ENCODE measurements around the gene CD80.
A peak's percentile ranks its signal among the peaks of the same experiment; 100 is the strongest.
"Not testable (repeated sequence)": the region's sequence is repeated elsewhere in the genome, so short reads cannot be mapped to it uniquely, and the experiment has no call there.

Gene CD80, protein sequence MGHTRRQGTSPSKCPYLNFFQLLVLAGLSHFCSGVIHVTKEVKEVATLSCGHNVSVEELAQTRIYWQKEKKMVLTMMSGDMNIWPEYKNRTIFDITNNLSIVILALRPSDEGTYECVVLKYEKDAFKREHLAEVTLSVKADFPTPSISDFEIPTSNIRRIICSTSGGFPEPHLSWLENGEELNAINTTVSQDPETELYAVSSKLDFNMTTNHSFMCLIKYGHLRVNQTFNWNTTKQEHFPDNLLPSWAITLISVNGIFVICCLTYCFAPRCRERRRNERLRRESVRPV

DNA sequence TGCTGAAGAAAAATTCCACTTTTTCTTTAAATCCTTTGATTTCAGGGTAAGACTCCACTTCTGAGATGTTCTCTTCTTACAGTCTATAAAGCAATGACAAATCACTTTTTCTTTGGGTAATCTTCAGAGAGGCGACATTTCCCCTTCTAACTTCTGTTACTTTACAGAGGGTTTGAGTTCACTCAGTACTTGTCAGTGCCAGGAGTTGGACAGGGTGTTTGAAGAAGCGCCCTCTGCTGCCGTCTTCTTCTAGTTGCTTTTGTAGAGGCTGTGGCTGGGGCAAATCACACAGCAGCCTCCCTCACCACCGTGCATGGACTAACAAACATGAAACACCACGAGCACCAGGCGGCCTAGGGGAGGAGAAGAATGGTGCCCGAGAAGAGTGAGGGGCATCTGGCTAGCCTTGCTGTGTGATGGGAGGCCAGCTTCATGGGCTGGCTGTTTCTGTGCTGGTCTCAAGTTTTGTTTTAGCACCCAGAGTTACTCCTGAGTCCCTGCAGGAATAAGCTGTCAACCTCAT lies at the start of gene CD80:
Gene CD80 (minus strand): TSS at position 174 of the 523 bp plus-strand sequence. CDS start 1,886 bp downstream, outside the sequence.
- DNase-seq (ENCODE audit: low spot score) = peak; percentile 49

DNA sequence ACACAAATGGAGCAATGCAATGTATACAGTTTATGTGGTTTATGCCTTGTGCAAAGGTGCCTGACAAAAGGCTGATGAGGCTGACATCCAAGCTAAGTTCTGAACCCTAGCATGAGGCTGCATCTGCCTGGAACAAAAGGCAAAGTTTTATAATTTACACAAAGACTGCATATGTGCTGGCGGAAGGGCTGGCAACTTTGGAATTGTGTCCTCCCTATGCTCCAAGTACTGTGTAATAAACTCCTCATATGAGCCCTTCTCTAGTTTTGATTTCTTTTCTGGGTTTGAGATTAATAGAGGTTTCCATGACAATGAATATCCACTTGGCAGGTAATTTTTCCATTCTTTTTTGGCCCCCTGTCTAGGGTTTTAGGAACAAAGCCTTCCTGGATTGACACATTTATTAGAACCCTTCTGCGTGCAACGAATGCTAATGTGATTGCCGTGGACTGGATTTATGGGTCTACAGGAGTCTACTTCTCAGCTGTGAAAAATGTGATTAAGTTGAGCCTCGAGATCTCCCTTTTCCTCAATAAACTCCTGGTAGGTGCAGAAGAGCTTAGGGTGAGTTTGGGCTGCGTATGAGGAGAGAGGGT lies 49.1 kb upstream of the CD80 start:
- DNase-seq (ENCODE audit: low spot score) = no peak

DNA sequence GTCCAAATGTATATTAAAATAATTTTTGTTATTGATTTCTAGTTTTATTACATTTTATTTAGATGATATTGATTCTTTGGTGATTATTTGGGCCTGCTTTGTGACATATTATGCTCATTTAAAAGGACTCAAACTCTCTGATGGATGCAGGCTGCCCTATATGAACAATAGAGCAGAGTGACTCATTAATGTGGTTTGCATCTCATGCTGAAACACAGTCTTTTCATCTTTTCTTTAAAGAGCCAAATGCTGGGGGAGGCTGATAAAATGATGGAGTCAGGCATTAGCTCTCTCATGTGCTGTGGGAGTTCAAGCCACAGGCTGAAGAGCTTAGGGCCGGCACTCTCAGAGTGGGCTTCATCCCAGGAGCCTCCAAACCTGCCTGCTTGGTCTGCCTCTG lies 45.5 kb upstream of the CD80 start:
- peak; percentile 63 for DNase-seq (ENCODE audit: low spot score)

DNA sequence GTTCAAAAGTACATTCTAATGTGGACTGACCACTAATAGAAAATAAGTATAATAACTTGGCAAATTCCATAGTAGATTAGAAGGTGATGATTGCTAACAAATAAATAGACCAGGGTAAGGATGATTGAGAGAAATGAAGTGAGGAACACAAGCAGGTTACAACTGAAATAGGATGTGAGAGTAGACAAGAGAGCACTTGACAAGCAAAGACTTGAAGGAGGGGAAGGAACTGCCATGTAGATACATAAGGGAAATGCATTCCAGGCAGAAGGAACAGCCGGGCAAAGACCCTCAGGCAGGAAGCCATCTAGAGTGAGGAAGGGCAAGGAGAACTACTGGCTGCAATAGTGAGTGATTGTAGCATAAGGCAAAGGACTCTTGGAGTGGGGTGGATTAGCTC lies 43.3 kb upstream of the CD80 start:
- DNase-seq (ENCODE audit: low spot score) = no peak

DNA sequence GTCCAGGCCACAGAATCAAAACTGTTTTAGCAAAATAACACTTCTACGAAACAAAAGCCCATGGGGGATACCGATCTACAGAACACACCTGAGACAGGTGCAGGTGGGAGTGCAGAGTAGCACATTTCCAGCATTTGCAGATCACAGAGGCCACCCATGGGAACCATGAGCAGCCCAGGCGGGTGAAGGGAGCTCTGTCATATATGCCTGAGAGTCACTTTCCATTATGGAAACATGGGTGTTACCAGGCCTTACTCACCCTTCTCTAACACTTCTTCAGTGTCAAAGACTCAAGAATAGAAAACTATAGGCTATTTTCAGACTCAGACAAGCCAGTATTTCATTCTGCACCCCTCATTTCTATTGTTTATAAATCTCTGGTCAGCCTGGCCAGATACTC lies 41.7 kb upstream of the CD80 start:
- DNase-seq (ENCODE audit: low spot score) = no peak

DNA sequence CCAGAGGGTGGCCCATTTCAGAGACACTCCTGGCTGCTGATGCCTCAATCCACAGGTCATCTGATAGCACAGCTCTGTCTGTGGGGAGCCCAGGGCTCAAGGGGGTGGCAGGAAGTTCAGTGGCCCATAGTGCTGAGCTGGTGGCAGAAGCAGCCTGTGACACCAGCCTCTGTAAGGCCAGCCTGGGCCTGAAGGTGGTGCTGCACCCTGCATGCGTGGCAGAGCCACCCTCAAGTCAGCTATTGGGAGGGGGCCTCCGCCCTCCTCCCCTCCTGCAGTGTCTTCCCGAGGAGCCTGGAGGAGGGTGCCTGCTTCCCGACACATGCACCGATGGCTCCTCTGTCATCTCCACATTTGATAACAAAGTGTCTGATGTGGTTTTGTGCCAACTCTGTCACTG lies 41.3 kb upstream of the CD80 start:
- DNase-seq (ENCODE audit: low spot score) = no peak

DNA sequence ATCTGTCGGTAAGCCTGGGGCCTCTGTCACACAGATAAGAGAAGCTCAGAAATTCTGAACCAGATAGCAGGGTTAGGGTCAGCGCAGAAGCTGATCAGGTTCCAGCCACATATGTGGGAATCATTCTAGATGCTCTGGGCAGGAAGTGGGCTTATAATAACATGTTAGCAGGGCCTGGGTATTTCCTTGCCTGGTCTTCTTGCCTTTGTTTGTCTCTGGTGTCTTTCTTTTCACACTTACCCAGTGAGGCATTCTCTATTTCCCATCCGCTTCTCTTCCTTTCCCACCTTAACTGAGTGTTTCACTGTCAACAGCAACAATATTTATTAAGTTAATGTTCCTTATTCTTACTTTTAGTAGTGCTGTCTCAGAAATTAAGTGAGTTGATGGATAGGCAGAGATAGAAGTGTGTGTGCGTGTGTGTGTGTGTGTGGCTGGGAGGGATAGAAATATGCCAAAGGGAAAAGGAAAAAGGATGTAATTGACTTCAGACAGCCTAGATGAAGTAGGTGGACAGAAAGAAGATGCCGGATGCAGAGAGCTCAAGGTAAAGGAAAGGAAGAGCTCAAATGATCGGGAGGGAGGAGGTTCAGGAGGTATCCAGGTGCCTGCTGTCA lies 40.3 kb upstream of the CD80 start:
- DNase-seq (ENCODE audit: low spot score) = no peak

DNA sequence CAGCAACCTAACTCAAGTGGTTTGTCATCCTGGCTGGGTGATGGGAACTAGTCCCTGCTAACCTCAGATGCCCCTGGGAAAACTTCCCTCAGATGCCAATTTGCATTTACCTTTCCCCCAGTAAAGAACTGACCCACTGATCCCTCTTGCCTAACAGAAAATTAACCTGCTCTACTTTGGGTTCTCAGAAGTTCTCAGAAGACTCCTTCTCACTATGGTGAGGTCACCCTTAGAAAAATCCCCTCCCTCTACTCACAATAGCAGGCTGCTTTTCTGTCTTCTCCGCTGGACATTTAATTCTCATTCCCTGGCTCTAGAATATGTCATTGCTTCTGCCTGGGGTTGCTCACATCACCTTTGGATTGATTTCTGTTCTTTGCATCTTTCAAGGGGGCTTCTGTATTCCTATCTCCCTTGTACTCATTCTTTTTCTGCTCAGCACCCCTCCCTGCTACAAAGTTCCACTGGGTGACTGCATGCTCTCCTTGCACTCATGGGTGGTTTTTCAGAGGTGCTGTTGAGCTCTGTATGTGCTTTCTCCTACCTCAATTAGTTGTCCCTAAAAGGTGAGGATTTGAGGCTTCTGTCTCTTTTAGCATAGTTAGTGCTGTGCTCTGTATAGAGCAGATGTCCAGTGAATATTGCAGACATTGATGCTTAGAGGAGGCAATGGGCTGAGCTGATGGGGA lies 39.1 kb upstream of the CD80 start:
- no peak for DNase-seq (ENCODE audit: low spot score)

DNA sequence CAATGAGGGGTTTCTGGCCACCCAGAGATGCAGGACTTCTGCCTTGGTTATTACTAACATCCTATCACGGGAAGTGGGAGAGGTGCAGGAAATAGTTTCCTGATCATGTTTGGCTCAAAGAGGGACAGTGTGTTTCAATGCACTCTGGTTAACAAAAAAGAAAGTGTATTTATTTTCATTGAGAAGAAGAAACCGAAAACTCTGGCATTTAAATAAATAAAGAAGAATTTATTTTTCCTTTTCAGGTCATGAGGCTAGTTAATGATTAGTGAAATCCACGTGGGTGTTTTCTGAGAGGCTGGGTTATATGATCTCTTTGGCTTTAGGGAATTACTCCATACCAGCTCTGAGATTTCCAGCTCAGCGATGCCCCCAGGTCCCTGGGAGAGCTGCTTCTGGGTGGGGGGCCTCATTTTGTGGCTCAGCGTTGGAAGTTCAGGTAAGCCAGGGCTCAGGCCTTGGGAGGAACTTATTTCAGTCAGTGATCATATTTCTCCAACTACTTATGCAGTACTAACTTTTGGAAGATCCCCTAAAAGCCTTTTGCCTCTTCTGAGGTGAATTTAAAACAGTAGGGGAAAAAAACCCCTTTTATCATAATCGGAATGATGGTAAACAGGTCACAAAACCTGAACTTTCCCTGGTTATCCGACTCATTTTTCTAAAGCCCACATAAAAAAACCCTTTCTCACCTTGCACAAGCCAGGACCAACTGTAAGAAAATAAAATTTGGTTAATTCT lies 38.3 kb upstream of the CD80 start, which contains the start of gene PLA1A:
Gene PLA1A (plus strand): TSS at position 338 of the 741 bp plus-strand sequence. CDS start 29 bp downstream, at position 367.
- DNase-seq (ENCODE audit: low spot score) = no peak

DNA sequence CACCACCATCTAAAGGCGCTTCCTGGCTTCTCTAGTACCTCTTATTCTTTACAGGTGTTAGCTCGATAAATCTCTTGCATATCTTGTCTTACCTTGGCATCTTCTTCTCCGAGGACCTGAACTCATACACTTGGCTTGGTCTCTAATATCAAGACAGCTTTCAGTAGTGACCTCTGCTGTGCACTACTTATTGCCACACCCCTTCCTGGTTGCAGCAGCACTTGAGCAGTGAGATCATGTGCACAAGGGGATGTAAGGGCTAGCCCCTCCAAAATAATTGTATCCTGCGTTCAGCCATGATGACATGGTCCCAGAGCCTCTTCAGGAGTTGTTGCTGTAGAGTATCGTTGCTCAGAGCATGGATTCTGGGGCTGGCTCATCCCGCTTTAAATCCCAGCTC lies 37.0 kb upstream of the CD80 start:
- DNase-seq (ENCODE audit: low spot score) = no peak

DNA sequence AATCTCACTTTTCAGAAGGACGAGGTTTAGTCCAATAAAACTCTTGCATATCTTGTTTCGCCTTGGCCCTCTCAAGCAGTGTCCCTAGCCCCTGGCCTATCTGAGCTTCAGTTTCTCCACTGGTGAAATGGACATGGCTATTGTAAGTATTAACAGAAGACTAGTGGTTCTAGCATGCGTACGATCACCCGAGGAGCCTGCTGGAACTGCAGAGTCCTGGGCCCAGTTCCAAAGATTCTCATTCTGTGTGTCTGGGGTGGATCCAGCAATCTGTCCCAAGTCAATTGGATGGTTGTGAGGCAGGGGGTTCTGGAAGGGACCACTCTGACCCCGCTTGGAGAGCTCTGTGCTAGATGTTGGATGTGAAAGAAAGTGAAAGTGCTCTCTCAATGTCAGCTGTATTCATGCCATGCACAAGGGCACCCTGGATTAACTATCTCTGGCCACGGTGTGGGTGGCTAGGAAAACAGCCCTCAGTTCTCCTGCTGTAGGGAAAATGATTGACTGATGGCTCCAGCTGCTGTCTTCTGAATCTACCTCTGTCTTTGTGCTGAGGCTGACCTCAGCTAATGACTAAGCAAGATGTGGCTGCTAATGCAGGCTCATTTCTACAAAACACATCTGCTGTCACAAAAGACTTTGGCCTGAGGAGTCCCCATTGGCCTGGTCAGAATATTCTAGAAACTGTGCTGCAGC lies 36.4 kb upstream of the CD80 start:
- no peak for DNase-seq (ENCODE audit: low spot score)

DNA sequence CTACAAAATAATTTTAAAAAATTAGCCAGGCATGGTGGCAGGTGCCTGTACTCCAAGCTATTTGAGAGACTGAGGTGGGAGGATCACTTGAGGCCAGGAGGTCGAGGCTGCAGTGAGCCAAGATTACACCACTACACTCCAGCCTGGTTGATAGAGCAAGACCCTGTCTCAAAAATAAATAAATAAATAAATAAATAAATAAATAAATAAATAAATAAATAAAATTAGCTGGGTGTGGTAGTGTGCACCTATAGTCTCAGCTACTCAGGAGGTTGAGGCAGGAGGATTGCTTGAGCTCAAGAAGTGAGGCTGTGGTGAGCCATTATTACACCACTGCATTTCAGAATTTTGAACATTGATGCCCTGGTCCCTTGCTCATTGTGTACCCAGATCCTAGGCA lies 35.5 kb upstream of the CD80 start:
- not testable (repeated sequence) for DNase-seq (ENCODE audit: low spot score)

DNA sequence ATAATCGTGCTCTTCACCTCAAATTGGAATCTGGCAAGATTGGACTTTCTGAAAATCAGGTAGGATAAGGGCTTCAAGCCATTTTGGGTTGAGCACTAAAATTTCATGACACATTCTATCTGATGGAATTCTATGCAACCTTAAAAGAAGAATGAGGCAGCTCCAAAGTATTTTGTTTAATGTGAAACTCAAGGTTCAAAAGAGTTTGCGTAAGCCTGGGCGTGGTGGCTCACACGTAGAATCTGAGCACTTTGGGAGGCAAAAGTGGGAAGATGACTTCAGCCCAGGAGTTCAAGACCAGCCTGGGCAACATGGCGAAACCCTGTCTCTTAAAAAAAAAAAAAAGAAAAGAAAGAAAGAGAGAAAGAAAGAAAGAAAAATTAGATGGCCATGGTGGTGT lies 34.7 kb upstream of the CD80 start:
- DNase-seq (ENCODE audit: low spot score) = no peak

DNA sequence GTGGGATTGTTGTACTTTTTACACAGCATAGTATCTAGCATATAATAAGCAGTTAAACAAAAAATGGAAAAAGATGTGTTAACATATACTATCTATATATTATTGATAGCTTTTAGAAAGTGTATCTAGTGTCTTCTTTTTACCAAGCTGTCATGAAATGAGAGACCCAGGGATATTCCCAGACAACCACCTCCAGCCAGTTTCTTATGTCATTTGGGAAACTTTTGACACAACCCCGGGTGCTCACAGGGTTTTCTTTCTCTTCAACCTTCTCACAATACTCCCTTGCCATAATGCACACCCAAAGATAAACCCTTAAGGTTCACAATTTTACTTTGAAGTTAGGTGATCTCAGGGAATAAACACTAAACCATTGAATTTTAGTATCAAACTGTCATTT lies 33.4 kb upstream of the CD80 start:
- DNase-seq (ENCODE audit: low spot score) = no peak

DNA sequence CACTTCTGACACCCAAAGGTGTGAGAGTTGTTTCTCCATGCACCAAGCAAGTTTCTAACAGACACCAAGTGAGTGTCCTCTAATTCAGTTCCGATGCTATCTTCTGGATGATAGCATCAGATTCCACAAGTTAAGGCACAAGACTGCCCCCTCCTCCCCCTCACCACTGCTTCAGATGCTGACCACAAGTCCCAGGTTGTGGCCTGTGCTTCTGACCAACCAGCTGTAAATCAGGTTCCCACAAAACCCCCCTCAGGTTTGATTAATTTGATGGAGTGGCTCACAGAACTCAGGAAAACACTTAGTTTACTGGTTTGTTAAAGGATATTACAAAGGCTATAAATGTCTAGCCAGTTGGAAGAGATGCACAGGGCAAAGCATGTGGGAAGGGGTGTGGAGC lies 31.3 kb upstream of the CD80 start:
- DNase-seq (ENCODE audit: low spot score) = no peak

DNA sequence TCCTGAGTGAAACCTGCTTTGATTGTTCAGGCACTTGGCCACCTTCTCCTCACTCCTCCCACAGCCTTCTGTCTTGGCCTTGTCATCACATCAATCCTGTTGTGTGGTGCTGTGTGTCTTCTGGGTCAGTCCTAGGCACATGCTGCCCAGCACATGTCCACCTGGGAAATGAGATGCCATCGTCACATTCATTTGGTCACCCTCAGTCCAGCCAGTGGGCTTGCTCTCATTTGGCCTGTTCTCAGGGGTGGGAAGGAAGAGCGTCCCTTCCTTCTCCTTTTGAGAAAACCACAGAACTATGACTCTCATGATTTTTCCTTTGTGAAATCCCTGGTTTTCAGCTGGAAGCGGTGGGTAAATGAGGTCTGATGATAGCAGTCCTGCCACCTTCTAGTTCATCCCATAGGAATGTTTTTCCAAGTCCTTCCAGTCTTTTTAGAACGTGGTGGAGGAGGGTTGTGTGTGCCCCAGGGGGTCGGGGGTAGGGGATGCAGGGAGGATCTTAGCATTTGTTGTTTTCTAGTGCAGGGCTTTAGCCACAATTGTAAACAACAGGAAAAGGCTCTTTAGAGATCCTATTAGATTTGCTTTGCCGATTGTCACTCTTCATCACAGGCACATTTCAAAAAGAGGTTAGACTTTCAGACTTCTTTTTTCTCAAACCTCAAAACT lies 29.8 kb upstream of the CD80 start:
- DNase-seq (ENCODE audit: low spot score) = no peak

DNA sequence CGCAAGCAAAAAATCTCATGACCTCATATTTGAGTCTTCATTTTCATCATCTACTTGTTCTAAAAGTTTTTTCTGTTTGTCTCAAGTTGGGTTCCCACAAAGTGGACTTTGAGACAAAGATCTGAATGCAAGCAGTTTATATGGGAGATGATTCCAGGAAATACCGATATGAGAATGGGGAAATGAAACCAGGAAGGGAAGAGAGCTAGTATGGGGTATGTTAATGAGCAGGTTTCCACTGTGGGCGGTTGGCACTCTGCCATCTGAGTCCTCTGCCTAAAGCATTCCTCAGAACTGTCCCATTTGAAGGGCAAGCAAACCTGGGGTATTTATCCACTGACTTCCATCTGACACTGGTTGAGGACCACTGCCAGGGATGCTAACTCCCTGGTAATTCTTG lies 28.7 kb upstream of the CD80 start:
- DNase-seq (ENCODE audit: low spot score) = no peak

DNA sequence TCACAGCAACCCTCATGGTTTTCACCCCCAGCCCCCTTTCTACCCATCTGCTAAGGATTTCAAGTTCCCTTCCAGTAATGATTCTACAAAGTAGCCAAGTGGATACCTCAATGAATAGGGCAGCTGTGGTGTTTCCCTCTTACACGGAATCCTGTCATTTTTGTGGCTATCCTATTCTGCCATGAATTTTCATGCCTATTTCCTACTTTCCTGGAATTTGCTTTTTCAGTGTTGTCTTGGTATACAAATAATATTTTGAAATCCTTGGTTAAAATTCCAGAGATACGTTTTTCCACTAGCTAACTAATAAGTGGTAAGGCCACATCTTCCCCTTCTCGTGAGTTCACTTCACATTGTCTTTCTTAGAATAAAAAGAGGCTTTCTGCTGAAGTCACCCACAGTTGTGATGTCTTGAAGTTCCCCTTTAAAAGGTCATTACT lies 27.3 kb upstream of the CD80 start:
- no peak for DNase-seq (ENCODE audit: low spot score)

DNA sequence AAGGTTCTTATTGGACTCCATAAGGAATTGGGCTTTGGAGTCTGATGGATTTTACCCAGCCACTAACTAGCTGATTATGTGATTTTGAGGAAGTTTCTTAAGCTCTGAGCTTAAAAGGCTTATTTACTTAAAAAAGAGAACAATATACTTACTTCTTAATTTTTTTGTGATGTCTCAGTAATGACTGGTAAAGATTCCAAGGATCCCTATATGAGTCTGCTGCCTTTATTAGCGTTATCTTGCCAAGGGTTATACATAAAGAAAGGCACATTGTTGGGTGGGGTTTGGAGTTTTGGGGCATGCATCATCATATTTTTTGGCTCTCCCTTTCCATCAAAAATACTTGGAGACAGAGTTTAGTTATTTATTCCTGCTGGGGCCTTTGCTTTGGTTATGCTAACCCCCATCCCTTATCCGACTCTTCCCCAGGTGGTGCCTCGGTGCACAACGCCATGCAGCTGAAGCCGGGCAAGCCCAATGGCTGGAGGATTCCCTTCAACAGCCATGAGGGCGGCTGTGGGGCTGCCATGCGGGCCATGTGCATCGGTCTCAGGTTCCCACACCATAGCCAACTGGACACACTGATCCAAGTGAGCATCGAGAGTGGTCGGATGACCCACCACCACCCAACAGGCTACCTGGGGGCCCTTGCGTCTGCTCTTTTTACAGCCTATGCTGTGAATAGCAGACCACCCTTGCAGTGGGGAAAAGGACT lies 26.6 kb upstream of the CD80 start:
- DNase-seq (ENCODE audit: low spot score) = no peak

DNA sequence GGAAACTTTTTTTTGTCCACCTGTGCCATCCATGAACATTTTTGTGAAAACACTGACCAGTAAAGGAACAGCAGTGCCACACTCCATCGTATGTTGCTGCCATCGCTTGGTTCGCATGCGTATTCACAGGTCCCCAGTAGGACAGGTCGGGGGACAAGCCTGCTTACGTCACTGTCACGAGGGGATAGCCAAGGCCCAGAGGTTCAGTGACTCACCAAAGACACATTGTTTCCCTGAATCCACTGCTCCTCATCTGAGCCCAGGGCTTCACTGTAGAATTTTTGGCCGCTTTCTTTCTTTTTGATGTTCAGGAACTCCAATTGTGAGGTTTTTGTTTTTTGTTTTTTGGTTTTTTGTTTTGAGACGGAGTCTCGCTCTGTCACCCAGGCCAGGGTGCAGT lies 25.8 kb upstream of the CD80 start:
- DNase-seq (ENCODE audit: low spot score) = no peak

All from AG08395 (cell line).